Stromal cell of bone marrow (primary cell): ENCODE measurements around the gene NDUFAF8.

ENCODE experiments used
- DNase-seq: peaks from one replicate; pipeline ENCODE4 v3.0.0-alpha.2; 2012; ENCODE audit warnings: low read depth

NDUFAF8 gene

GRCh38 chr17:81240761-81241160 lies 1.6 kb downstream of the NDUFAF8 start:
- DNase-seq: no peak

DNA sequence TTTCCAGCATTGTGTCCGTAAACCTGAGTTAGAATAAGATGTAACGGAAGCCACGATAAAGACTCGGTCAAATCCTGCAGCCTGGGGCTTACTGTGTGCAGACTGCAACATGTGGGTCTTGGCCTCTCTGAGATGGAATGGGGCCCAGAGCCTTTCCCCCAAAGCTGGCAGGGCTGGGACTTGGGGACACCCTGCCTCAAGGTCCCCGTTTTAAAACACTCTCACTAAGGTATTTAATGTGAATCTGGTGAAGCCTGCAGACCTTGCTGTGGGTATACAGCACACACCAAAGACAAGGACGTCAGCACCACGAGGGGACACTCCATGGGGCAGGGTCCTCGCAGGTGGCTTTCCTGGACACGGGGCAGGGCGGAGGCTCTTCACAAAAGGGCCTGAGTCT lies 2.1 kb downstream of the NDUFAF8 start:
- no peak for DNase-seq

- no peak for DNase-seq
Observed at GRCh38 chr17:81241648-81242420, 2.7 kb downstream of the NDUFAF8 start.

- no peak for DNase-seq
Observed at GRCh38 chr17:81242421-81243332, 3.6 kb downstream of the NDUFAF8 start.

DNA sequence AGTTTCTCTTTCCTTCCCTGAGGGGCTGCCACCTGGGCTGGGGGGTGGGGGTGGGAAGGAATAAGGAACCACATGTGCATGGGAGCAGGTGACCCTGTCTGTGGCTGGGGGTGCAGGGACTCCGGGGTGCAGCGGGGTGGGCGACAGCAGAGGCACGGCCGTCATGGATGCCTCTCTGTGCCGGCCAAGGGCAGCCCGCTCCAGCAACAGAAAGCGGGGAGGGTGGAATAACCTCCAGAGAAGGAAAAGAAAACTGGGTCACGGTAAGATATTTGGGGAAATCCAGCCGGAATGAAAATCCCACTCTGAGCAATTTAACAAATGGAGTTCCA lies 4.2 kb downstream of the NDUFAF8 start:
- no peak for DNase-seq

DNA sequence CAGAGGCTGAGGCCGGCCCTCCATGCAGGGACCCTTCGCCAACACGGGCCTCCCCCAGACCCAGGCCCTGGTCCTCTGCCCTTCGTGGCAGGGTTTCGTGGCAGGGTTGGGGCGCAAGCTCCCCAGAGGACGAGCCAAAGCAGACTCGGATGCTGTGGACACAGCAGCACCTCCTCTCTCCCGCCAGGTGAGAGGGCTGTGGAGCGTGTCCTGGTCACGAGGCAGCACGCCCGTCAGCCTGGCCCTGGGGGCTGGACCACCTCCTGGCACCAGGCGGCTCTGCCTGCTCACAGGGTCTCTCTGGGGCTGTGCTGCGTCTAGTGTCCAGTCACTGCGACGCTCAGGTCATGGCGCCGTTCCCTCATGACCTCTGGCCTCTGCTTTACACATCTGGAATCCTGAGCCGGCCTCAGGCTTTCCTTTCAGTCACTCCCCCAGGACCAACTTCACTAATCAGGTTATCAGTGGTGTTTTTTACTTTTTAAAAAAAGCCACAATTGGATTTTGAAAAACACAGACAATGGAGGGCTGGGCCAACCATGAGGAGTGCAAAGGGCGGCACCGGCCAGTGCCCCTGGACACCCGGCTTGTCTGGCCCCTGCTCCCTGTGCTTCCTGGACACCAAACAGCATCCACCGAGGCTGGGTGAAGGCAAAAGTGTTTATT lies 5.4 kb downstream of the NDUFAF8 start:
- no peak for DNase-seq

DNA sequence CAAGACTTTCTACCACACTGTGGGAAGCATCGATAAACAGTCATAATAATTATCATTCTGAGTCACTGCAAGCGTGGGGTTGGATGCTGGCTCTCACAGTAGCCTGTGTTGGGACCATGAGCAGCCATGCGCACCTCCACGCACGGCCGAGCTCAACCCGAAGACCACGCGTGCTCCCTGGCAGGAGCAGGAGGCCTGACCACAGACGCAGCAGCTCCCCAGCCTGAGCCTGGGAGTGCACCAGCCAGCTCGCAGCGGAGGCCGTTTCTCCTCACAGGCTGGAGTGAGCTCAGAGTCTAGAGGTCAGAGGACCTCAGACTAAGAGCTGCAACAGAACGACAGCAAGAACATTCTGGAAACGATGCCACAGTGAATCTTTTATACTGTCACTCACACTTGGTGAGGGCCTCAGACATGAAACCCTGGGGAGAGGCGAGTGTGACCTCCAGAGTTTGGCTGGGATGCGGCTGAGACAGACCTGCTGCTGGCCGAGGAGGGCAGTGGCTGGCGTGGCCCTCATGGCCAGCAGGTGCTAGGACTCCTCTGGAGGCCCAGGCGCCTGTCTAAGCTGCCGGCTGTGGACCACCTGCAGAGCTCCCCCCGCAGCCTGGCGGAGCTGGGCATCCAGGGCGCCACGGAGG lies 6.0 kb downstream of the NDUFAF8 start:
- no peak for DNase-seq

DNA sequence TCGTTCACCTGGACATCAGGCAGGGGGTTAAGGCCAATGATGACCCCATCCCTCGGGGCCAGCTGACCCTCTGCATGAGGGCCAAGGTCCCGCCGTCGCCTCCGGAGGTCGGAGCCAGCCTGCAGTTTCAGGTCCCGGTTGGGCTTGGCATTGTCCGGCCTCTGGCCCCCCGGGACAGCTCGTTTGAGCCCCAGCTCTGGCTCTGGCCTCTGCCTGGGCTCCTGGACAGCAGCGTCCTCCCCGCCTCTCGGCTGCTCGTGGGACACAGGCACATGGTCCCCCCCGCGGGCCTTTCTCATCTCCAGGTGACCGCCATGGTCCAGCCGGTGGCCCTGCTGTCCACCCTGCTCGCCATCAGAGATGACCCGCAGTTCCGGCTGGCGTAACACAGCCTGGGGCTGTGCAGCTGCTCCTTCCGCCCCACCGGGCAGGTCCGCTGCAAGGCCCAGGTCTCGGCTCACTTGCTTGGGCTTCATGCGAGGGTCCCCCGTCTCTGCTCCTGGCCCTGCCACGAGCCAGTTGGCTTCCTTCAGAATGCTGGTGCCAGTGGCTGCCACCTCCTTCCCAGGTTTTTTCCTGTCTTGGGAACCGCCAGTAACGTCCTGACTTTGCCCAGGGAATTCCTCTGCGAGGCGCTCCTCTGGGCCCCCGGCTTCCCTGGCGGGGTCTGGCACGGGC lies 6.7 kb downstream of the NDUFAF8 start:
- no peak for DNase-seq

DNA sequence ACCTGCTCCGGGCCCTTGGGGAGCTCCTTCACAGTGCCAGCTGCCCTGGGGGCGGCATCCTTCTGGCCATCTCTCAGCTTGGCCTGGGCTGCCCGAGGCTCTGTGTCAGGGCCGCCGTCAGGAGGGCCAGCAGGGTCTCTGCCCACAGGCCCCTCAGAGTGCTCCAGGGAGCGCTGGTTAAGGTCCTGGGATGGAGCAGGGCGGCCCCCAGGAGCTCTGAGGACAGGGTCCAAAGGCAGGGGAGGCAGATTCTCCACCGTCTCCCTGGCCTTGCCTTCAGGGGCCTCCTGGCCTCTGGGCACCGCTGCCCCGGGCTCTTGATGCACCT lies 7.2 kb downstream of the NDUFAF8 start:
- no peak for DNase-seq

- DNase-seq: no peak
Observed at GRCh38 chr17:81246679-81247338, 7.7 kb downstream of the NDUFAF8 start.

GRCh38 chr17:81247339-81247990 lies 8.3 kb downstream of the NDUFAF8 start:
- no peak for DNase-seq

GRCh38 chr17:81248649-81249048 lies 9.5 kb downstream of the NDUFAF8 start:
- DNase-seq: no peak

GRCh38 chr17:81249223-81250040 lies 10.3 kb downstream of the NDUFAF8 start:
- no peak for DNase-seq

- DNase-seq: no peak
Observed at GRCh38 chr17:81250286-81251093, 11.4 kb downstream of the NDUFAF8 start.

- DNase-seq: no peak
Observed at GRCh38 chr17:81251094-81251708, 12.1 kb downstream of the NDUFAF8 start.

- DNase-seq: no peak
Observed at GRCh38 chr17:81251709-81252301, 12.7 kb downstream of the NDUFAF8 start.

DNA sequence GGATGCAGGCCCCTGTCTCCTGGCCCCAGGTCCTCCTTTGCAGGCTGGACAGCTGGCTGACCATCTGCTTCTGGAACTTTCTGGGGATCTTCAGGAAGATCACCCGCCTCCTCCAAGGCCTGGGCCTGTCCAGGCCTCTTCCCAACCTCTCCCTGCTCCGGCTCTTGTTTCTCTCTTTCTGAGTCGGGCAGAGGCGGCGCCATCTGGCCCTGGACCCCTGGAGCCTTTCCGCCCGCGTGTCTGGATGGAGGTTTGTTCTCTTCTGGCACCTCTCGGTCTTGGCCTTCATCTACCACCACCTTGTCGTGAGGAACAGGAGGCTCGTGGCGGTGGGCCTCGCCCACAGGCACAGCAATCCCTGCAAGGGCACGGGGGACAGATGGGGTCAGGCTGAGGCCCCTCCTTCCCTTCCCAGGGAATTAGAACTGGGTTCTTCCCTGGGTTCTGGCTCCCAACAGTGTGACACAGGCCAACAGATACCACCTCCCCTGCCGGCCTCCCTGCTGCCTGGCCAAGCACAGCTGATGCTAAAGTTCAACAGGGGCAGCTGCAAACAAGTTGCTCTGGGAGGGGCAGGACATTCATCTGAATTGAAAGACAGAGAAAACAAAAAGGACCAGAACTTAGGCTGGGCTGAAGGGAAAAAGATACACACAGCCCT lies 13.3 kb downstream of the NDUFAF8 start:
- DNase-seq: no peak

GRCh38 chr17:81252987-81253329 lies 13.8 kb downstream of the NDUFAF8 start:
- no peak for DNase-seq
